ENCODE measurements around the gene GFAP.

The GFAP gene

DNA sequence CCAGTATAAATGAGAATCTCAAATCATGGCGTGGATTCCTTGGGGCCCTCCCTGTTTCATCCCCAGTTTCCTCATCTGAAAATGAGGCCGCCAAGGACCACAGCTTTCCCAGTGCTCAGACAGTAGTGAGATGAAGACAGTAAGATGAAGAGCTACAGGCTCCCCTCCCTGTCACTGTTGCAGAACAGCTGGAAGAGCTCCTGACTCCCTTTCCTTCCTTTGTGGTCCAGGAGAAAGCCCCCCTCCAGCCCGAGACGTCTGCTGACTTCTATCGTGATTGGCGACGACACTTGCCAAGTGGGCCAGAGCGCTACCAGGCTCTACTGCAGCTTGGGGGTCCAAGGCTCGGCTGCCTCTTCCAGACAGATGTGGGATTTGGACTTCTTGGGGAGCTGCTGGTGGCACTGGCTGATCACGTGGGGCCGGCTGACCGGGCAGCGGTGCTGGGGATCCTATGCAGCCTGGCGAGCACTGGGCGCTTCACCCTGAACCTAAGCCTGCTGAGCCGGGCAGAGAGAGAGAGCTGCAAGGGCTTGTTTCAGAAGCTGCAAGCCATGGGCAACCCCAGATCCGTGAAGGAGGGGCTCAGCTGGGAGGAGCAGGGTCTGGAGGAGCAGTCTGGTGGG, 13.1 kb downstream of the GFAP start:
- H3K27ac ChIP-seq, result peak overlapping the region; percentile 47
- DNase-seq (ENCODE audit: low spot score), result no peak
- TF ChIP-seq, protein P1, sequence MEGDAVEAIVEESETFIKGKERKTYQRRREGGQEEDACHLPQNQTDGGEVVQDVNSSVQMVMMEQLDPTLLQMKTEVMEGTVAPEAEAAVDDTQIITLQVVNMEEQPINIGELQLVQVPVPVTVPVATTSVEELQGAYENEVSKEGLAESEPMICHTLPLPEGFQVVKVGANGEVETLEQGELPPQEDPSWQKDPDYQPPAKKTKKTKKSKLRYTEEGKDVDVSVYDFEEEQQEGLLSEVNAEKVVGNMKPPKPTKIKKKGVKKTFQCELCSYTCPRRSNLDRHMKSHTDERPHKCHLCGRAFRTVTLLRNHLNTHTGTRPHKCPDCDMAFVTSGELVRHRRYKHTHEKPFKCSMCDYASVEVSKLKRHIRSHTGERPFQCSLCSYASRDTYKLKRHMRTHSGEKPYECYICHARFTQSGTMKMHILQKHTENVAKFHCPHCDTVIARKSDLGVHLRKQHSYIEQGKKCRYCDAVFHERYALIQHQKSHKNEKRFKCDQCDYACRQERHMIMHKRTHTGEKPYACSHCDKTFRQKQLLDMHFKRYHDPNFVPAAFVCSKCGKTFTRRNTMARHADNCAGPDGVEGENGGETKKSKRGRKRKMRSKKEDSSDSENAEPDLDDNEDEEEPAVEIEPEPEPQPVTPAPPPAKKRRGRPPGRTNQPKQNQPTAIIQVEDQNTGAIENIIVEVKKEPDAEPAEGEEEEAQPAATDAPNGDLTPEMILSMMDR (conservative IDR thresholded peaks at IDR 0.05; ENCODE audit: low read depth), result no peak
- CTCF ChIA-PET, result interaction anchor here (0.5 to 1.6 kb wide), 3 partner anchors 8 to 184 kb away, joined by 4 to 7 read pairs (median 5); no protein-coding TSS in a partner anchor
- POLR2A ChIA-PET (ENCODE audit: low non-redundant PET), result interaction anchor here (0.8 kb wide), 1 partner anchor 8 kb away, joined by 4 read pairs; no protein-coding TSS in a partner anchor

DNA sequence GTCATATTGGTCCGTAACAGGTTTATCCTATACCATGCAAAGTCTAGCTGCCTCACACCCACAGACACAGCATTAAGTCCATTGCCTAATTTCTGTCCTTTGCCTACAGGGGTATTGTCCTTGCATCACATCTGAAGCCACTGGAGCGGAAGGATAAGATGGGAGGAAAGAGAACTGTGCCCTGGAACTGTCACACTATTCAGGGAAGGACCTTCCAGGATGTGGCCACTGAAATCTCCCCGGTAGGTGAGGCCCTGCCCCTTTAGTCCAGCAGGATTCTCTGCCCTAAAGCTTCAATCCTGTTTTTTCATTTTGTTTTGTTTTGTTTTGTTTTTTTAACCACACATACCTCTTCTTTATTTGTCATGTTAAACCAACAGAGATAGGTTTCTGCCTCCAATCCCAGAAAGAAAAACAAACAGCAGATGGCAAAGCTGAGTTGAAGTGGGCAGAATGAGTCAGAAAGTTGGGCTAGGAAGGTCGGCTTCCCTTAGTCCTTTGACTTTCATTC, 13.8 kb downstream of the GFAP start:
- DNase-seq (ENCODE audit: low spot score), result no peak
- POLR2A ChIA-PET (ENCODE audit: low non-redundant PET), result no interaction called here
- H3K27ac ChIP-seq, result peak overlapping the region; percentile 51; the same call in 1 of the 2 replicates
- CTCF ChIA-PET, result interaction anchor here (0.6 to 1.6 kb wide), 3 partner anchors 26 to 184 kb away, joined by 3 to 5 read pairs (median 4); no protein-coding TSS in a partner anchor
- TF ChIP-seq, protein P1 (conservative IDR thresholded peaks at IDR 0.05; ENCODE audit: low read depth), result no peak

DNA sequence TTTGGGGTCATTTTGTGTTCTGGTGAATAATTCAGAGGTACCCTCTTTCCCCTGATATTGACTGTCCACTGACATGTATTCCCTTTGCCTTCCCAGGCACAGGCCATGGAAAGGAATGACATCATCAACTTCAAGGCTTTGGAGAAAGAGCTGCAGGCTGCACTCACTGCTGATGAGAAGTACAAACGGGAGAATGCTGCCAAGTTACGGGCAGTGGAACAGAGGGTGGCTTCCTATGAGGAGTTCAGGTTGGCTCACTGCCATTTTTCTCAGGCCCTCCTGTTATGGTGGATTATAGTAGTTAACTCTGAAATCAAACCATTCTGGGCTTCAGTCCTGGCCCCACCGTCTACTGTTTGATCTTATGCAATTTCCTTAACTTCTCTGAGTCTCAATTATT, 14.4 kb downstream of the GFAP start:
- ChIA-PET CTCF (interaction anchor here (0.7 to 1.6 kb wide), 2 partner anchors 27 to 121 kb away, joined by 3 to 4 read pairs; no protein-coding TSS in a partner anchor), POLR2A (ENCODE audit: low non-redundant PET) (no interaction called here)
- no peak for DNase-seq (ENCODE audit: low spot score)
- TF ChIP-seq, protein P1 (conservative IDR thresholded peaks at IDR 0.05; ENCODE audit: low read depth), result no peak
- H3K27ac ChIP-seq, result peak overlapping the region; percentile 51; the same call in 1 of the 2 replicates

DNA sequence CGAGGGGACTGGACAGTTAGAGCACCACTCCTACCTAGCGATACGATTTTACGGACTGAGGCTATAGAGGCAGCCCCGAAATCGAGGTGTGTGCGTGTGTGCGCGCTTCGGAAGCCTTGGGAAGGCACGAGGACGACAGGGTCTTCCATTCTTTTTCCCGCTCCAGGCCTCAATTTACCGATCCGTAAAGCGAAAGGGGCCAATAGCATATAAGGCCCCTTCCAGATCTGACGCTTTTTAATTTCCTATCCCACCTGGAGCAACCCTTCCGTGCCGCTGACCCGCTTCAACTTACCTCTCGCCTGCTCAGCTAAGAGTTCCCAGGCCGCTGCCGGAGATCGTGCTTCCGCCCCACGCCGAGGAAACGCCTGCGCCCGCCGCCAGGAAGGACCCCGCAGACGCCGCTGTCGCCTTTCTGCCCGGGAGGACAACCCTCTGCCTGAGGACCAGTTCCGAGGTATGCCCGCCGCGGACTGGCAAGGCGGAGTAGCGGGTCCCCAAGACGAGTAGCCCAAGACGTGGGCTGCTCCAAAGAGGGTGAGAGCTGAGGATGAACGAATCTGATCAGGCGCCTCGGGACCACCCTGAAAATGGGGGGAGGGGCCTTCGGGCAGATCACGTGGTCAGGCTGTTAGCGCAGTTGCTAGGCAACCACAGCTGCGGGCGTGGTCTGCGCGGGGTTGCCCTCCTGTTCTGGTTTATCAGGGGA, 16.1 kb downstream of the GFAP start, which contains the start of gene EFTUD2:
EFTUD2 (minus strand) TSS at position 372 of the 709 bp plus-strand sequence. CDS start 4,924 bp downstream, outside the sequence.
- CTCF ChIA-PET, result interaction anchor here (1.1 to 2.1 kb wide), 4 partner anchors 21 to 124 kb away, joined by 3 to 8 read pairs (median 4); no protein-coding TSS in a partner anchor
- TF ChIP-seq, protein P1 (conservative IDR thresholded peaks at IDR 0.05; ENCODE audit: low read depth), result no peak
- POLR2A ChIA-PET (ENCODE audit: low non-redundant PET), result interaction anchor here (1.2 kb wide), 1 partner anchor 11 kb away, joined by 3 read pairs; no protein-coding TSS in a partner anchor

DNA sequence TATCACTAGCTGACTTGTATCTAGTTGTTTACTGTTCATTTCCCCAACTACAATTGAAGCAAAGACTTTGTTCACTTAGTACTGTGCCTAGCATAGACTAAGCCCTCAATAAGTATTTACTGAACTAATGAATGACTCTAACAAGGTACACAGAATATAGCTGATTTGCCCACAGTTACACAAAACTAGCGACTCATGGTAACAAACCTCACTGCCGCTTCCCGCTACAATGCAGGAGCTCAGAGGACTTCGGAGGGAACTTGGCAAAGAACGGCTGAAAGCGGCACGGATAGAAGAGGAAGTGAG, 16.6 kb downstream of the GFAP start:
- peak overlapping the region; percentile 93 for H3K27ac ChIP-seq
- POLR2A ChIA-PET (ENCODE audit: low non-redundant PET), result interaction anchor here (1.2 kb wide), 1 partner anchor 11 kb away, joined by 3 read pairs; no protein-coding TSS in a partner anchor
- TF ChIP-seq, protein P1 (conservative IDR thresholded peaks at IDR 0.05; ENCODE audit: low read depth), result no peak
- CTCF ChIA-PET, result interaction anchor here (1.0 to 2.1 kb wide), 4 partner anchors 20 to 124 kb away, joined by 3 to 8 read pairs (median 4); no protein-coding TSS in a partner anchor
- peak; percentile 59 for DNase-seq (ENCODE audit: low spot score)

More for the DNA sequence above, 16.1 kb downstream of the GFAP start, which contains the start of gene EFTUD2:
- DNase-seq (ENCODE audit: low spot score), result peak; percentile 96
- peak within 1 kb of the TSS; percentile 93 for H3K27ac ChIP-seq

DNA sequence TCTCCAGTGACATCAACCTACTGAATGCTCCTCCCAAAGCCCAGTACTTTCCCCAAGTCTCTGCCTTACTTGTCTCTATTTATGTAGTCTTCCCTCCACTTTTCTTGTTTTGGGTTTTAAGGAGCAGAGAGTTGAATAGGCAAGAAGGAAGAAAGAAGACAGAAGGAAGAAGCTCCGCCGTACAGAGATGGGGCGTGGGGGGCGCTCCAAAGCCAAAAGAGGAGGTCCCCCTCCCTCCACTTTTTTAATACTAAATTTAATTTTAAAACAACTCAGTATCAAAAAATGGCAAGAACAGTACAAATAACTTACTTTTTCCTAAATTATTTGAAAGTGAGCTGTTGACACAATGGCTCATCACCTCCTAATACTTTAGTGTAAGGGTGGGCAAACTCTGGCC, 20.7 kb downstream of the GFAP start:
- H3K27ac ChIP-seq, result no peak overlapping the region
- ChIA-PET CTCF (interaction anchor here (0.6 kb wide), 1 partner anchor 183 kb away, joined by 3 read pairs; no protein-coding TSS in a partner anchor), POLR2A (ENCODE audit: low non-redundant PET) (no interaction called here)
- no peak for DNase-seq (ENCODE audit: low spot score)
- TF ChIP-seq, protein P1 (conservative IDR thresholded peaks at IDR 0.05; ENCODE audit: low read depth), result no peak
